ENCODE results near the gene ITGB1BP1. TPM values are rescaled to one million over a fixed set of nuclear protein-coding genes. Genes with fewer than 3 reads are reported as not detected.

The ITGB1BP1 gene
- total RNA-seq, 2 experiments from 2014 or later = 93.9 to 104 TPM

DNA sequence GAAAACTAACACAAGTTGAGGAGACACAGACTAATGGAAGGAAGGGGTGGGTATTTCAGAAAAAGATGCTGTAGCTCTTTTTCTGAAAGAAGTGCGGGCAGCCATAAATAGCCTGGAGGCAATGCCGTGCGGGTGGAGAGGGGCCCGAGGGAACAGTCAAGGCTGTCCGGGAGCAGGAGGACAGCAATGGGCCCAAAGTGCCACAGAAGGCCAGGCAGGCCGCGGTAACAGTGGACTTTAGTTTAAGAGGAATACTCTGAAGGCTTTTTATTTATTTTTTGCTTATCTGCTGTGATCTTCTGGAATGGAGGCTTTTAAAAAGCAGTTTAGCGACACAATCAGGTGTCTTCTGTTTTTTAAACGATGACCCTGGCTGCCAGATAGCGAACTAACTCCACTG is 2.8 kb downstream of the ITGB1BP1 start:
- Mint-ChIP-seq H3K27ac (no peak overlapping the region), H3K4me3 (peak overlapping the region; percentile 14), H3K36me3 (ENCODE audit: low read depth) (peaks cover 43% of the 10 kb centered on the region), H3K27me3 (no peaks in the 10 kb centered on the region), H3K4me1 (peaks cover 47% of the 10 kb centered on the region), H3K9me3 (no peaks in the 10 kb centered on the region)
- ChIA-PET CTCF (interaction anchor here (0.5 kb wide), 1 partner anchor 476 kb away, joined by 3 read pairs; no protein-coding TSS in a partner anchor), POLR2A (no interaction called here)
- no peak for DNase-seq

- CTCF ChIA-PET = interaction anchor here (0.7 kb wide), 1 partner anchor 10 kb away, joined by 3 read pairs; no protein-coding TSS in a partner anchor
- no peaks in the 10 kb centered on the region for H3K9me3 Mint-ChIP-seq
- peaks cover 43% of the 10 kb centered on the region for H3K36me3 Mint-ChIP-seq (ENCODE audit: low read depth)
- H3K4me3 Mint-ChIP-seq = no peak overlapping the region
- no peaks in the 10 kb centered on the region for H3K27me3 Mint-ChIP-seq
- peaks cover 51% of the 10 kb centered on the region for H3K4me1 Mint-ChIP-seq
- no peak overlapping the region for H3K27ac Mint-ChIP-seq
- POLR2A ChIA-PET = no interaction called here
- DNase-seq = no peak
These were observed 3.8 kb downstream of the ITGB1BP1 start for GRCh38 chr2:9419541-9419940.

GRCh38 chr2:9418746-9419145 is 4.6 kb downstream of the ITGB1BP1 start:
- CTCF ChIA-PET = interaction anchor here (0.9 kb wide), 1 partner anchor 16 kb away, joined by 3 read pairs; no protein-coding TSS in a partner anchor
- H3K4me3 Mint-ChIP-seq = no peak overlapping the region
- POLR2A ChIA-PET = no interaction called here
- H3K9me3 Mint-ChIP-seq = no peaks in the 10 kb centered on the region
- DNase-seq = no peak
- peaks cover 45% of the 10 kb centered on the region for H3K36me3 Mint-ChIP-seq (ENCODE audit: low read depth)
- H3K27ac Mint-ChIP-seq = no peak overlapping the region
- H3K27me3 Mint-ChIP-seq = no peaks in the 10 kb centered on the region
- H3K4me1 Mint-ChIP-seq = peaks cover 59% of the 10 kb centered on the region

DNA sequence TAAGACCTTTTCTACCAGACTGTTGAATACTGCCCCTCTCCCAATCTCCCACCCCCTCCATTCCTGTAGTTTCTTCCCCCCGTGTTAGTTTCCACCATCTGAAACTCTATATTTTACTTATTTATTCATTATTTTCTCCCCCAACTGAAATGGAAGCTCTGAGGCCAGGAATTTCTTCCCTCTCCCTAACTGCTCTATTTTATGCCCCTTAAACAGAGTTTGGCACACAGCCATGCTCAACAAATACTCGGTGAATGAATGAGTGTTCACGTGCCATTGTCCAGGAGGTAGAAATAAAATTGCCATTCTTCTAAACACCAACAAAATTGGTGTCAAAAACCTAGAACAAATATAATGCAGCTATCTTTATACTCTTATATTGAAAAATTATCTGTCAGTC is 5.6 kb downstream of the ITGB1BP1 start:
- H3K9me3 Mint-ChIP-seq = no peaks in the 10 kb centered on the region
- ChIA-PET POLR2A (interaction anchor here (0.6 kb wide), 1 partner anchor 8 kb away, joined by 8 read pairs; no protein-coding TSS in a partner anchor), CTCF (interaction anchor here (0.9 kb wide), 1 partner anchor 17 kb away, joined by 3 read pairs; no protein-coding TSS in a partner anchor)
- no peak overlapping the region for H3K27ac Mint-ChIP-seq
- H3K4me1 Mint-ChIP-seq = peaks cover 59% of the 10 kb centered on the region
- peaks cover 45% of the 10 kb centered on the region for H3K36me3 Mint-ChIP-seq (ENCODE audit: low read depth)
- no peak for DNase-seq
- H3K27me3 Mint-ChIP-seq = no peaks in the 10 kb centered on the region
- H3K4me3 Mint-ChIP-seq = no peak overlapping the region

DNA sequence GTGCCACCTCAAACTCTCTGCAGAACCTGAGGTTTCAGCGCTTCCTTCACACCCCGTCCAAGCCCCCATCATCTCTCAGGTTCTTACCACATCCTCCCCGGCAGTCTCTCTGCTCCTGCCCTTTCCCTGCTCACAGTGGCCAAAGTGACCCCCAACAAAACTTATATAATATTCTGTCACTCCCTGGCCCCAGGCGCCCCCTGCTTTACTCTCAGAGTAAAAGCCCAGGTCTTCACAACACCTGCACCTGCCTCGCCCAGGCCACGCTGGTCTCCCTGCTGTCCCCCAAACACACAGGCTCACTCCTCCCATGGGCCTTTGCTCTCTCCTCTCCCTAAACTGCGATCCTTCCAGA is 6.4 kb downstream of the ITGB1BP1 start:
- peaks cover 42% of the 10 kb centered on the region for H3K36me3 Mint-ChIP-seq (ENCODE audit: low read depth)
- DNase-seq = no peak
- no peaks in the 10 kb centered on the region for H3K27me3 Mint-ChIP-seq
- H3K4me3 Mint-ChIP-seq = no peak overlapping the region
- no peak overlapping the region for H3K27ac Mint-ChIP-seq
- H3K9me3 Mint-ChIP-seq = no peaks in the 10 kb centered on the region
- ChIA-PET POLR2A (no interaction called here), CTCF (no interaction called here)
- peaks cover 53% of the 10 kb centered on the region for H3K4me1 Mint-ChIP-seq

GRCh38 chr2:9416267-9416961 is 6.9 kb downstream of the ITGB1BP1 start:
- no peak overlapping the region for H3K4me3 Mint-ChIP-seq
- peaks cover 42% of the 10 kb centered on the region for H3K36me3 Mint-ChIP-seq (ENCODE audit: low read depth)
- no peaks in the 10 kb centered on the region for H3K9me3 Mint-ChIP-seq
- DNase-seq = no peak
- ChIA-PET CTCF (no interaction called here), POLR2A (no interaction called here)
- H3K27me3 Mint-ChIP-seq = no peaks in the 10 kb centered on the region
- H3K4me1 Mint-ChIP-seq = peaks cover 48% of the 10 kb centered on the region
- peak overlapping the region; percentile 44 for H3K27ac Mint-ChIP-seq

DNA sequence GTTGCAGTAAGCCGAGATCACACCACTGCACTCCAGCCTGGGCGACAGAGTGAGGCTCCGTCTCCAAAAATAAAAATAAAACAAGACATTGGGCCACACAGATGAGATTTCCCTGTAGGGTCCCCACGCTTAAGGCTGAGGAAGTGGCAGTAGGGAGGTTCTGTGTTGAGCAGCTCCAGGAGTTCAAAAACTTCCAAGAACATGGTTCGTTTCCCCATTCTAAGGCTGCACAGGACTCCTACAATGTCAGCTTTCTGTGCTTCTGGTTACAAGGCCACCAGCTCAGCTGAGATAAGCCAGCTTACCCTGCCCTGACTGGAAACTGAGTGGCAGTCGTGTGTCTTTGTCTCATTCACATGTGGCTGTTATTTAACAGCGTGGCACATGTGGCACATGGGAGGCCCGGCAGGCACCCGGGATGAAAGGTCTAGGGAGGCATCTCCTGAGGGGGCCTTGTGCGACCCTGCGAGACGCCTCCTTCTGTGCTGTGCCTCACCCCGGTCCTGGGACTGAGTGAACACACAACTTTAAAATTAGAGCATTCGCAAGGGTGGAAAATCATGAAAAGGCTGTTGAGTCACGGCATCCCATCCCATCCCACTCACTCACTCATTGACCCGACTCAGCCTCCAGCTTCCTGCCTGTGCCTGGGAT is 7.7 kb downstream of the ITGB1BP1 start:
- ChIA-PET POLR2A (no interaction called here), CTCF (interaction anchor here (0.6 kb wide), 1 partner anchor 59 kb away, joined by 3 read pairs; no protein-coding TSS in a partner anchor)
- H3K4me3 Mint-ChIP-seq = no peak overlapping the region
- no peaks in the 10 kb centered on the region for H3K27me3 Mint-ChIP-seq
- H3K4me1 Mint-ChIP-seq = peaks cover 46% of the 10 kb centered on the region
- H3K27ac Mint-ChIP-seq = no peak overlapping the region
- no peaks in the 10 kb centered on the region for H3K9me3 Mint-ChIP-seq
- DNase-seq = no peak
- peaks cover 45% of the 10 kb centered on the region for H3K36me3 Mint-ChIP-seq (ENCODE audit: low read depth)

DNA sequence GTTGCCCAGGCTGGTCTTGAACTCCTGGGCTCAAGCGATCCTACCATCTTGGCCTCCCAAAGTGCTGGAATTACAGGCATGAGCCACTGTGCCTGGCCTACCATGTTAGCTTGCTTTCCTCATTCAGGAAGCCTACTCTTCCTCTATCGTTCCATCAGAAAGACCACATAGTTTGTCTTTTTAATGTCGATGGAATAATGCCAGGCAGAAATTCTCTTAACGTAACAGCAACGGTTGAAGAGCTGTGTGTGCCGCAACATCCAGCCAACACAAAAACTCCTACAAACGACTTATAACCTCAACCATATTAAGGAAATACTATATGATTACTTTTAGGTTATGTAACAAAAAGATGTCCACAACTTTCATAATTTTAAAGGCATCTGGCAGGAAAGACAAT is 10.5 kb downstream of the ITGB1BP1 start:
- ChIA-PET CTCF (interaction anchor here (1.1 kb wide), 1 partner anchor 10 kb away, joined by 3 read pairs; no protein-coding TSS in a partner anchor), POLR2A (interaction anchor here (0.9 kb wide), 1 partner anchor 10 kb away, joined by 3 read pairs; the partner anchor contains the start of gene ITGB1BP1)
- H3K4me3 Mint-ChIP-seq = no peak overlapping the region
- DNase-seq = no peak
- peaks cover 48% of the 10 kb centered on the region for H3K36me3 Mint-ChIP-seq (ENCODE audit: low read depth)
- no peaks in the 10 kb centered on the region for H3K27me3 Mint-ChIP-seq
- no peaks in the 10 kb centered on the region for H3K9me3 Mint-ChIP-seq
- no peak overlapping the region for H3K27ac Mint-ChIP-seq
- peaks cover 24% of the 10 kb centered on the region for H3K4me1 Mint-ChIP-seq

DNA sequence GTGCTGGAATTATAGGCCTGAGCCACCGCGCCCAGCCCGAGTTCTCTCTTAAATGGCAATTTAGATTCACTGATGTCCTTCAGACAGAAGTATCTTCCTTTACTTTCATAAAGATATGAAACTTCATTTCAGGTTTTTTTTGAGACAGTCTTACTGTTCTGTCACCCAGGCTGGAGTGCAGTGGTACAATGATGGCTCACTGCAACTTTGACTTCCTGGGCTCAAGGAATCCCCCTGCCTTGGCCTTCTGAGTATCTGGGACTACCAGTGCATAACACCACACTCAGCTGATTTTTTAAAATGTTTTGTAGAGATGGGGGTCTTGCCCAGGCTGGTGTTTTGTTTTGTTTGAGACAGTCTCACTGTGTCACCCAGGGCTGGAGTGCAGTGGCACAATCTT is 13.2 kb downstream of the ITGB1BP1 start:
- Mint-ChIP-seq H3K27me3 (no peaks in the 10 kb centered on the region), H3K36me3 (ENCODE audit: low read depth) (peaks cover 44% of the 10 kb centered on the region), H3K9me3 (no peaks in the 10 kb centered on the region), H3K4me1 (peaks cover 12% of the 10 kb centered on the region), H3K27ac (no peak overlapping the region), H3K4me3 (no peak overlapping the region)
- ChIA-PET POLR2A (interaction anchor here (0.7 kb wide), 1 partner anchor 8 kb away, joined by 8 read pairs; no protein-coding TSS in a partner anchor), CTCF (no interaction called here)
- no peak for DNase-seq

DNA sequence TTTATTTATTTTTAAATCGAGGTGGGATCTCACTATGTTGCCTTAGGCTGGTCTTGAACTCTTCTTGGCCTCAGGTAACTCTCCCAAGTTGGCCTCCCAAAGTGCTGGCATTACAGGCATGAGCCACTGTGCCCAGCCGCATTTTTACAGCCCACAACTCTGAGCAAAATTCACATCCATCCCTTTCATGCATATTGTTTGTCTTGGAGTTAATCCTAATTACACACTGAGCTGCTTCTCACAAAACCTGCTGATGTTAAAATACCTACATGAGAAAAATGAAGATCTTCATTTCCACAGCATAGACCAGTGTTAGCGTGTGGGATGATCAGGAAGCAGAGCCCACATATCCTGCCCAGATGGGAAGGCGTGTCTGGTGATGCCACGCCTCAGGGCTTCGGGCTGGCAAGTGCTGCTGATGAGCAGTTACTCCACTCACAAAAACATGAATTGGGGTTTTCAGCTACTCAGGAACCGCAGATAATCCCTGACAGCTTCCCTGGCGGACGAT is 14.6 kb downstream of the ITGB1BP1 start:
- no peaks in the 10 kb centered on the region for H3K9me3 Mint-ChIP-seq
- DNase-seq = no peak
- H3K36me3 Mint-ChIP-seq (ENCODE audit: low read depth) = peaks cover 41% of the 10 kb centered on the region
- POLR2A ChIA-PET = interaction anchor here (0.7 kb wide), 1 partner anchor 200 kb away, joined by 4 read pairs; no protein-coding TSS in a partner anchor
- CTCF ChIA-PET = no interaction called here
- no peak overlapping the region for H3K27ac Mint-ChIP-seq
- peaks cover under 1% of the 10 kb centered on the region for H3K4me1 Mint-ChIP-seq
- no peaks in the 10 kb centered on the region for H3K27me3 Mint-ChIP-seq
- no peak overlapping the region for H3K4me3 Mint-ChIP-seq

DNA sequence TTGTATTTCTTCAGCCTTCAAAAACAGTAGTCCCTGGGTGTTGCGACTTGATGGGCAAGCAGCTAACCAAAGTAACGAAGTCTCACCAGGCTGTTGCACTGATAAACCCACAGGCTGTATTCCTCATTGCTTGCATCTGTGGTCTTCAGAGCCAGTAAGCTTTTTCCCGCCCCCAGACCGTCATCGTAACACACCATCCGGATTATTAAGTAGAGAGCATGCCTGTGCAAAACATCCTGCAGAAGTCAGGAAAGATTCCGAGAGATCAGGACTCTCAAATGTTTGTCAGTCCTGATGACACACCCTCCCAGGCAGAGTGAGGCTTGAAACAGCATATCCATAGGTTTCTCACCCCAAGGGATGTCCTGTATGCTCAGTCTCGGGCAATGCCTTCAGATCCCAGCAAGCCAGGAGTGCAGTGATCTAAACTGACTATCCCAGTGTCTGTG is 15.9 kb downstream of the ITGB1BP1 start:
- Mint-ChIP-seq H3K27me3 (no peaks in the 10 kb centered on the region), H3K9me3 (no peaks in the 10 kb centered on the region), H3K4me1 (no peaks in the 10 kb centered on the region), H3K36me3 (ENCODE audit: low read depth) (peaks cover 46% of the 10 kb centered on the region), H3K27ac (no peak overlapping the region), H3K4me3 (no peak overlapping the region)
- POLR2A ChIA-PET = no interaction called here
- CTCF ChIA-PET = no interaction called here
- DNase-seq = no peak

DNA sequence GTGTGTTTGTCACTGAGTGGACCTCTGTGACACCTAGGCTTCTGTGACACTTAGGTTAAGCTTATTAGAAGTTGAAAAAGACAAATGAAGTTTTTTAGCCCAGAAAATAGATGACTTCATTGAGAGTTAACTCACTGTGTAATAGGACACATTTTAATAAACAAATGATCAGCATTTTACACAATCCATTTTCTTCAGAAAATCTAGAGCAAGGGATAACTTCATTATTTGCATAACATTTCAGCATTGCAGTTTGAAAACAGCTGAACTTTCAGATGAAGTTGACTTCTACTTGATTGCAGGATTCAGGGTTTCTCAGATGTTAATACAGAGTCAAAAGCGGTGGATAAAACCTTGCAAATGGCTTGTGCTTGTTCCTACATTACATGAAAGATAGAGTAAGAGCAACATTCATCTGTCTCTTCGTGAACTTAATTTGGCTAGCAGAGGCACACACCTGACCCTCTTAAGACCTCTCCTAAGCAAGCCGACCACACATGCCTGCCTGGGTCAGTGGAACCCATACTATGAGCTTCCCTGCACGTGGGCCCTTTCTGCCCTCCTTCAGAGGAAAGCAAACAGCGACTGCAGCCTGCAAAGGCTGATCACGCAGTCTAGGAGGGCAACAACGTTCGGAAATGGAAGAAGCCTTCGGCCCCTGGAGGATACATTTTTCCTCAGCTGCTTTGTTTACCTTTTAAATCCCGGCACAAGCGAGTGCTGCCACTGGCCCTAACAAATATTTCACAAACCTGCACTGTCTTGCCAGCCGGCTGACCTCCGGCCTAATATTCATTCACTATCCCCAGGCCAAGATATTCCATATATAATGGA is 16.6 kb downstream of the ITGB1BP1 start:
- DNase-seq = no peak
- Mint-ChIP-seq H3K36me3 (ENCODE audit: low read depth) (peaks cover 41% of the 10 kb centered on the region), H3K4me3 (no peak overlapping the region), H3K4me1 (no peaks in the 10 kb centered on the region), H3K27me3 (no peaks in the 10 kb centered on the region), H3K9me3 (no peaks in the 10 kb centered on the region), H3K27ac (no peak overlapping the region)
- ChIA-PET POLR2A (no interaction called here), CTCF (no interaction called here)
